Osteocyte (in vitro differentiated cells): ENCODE data around the gene CARNS1. TPM values are rescaled to one million over a fixed set of nuclear protein-coding genes. Genes with fewer than 3 reads are reported as not detected.

Experiments
- DNase-seq: peaks from one replicate; pipeline ENCODE4 v3.0.0; 2021; ENCODE audit warnings: mixed read lengths; ENCODE audit not compliant: unreplicated experiment; ENCODE audit errors: extremely low spot score
- H3K27ac Mint-ChIP-seq: one replicate; pipeline ENCODE4 v1.8.0; 2021; ENCODE audit warnings: mild to moderate bottlenecking, mixed read lengths; ENCODE audit not compliant: unreplicated experiment
- H3K27me3 Mint-ChIP-seq: one replicate; pipeline ENCODE4 v1.8.0; 2021; ENCODE audit warnings: mixed read lengths; ENCODE audit not compliant: unreplicated experiment
- H3K36me3 Mint-ChIP-seq: one replicate; pipeline ENCODE4 v1.8.0; 2021; ENCODE audit warnings: mixed read lengths; ENCODE audit not compliant: unreplicated experiment
- H3K4me1 Mint-ChIP-seq: one replicate; pipeline ENCODE4 v1.8.0; 2021; ENCODE audit warnings: mixed read lengths; ENCODE audit not compliant: unreplicated experiment
- H3K4me3 Mint-ChIP-seq: one replicate; pipeline ENCODE4 v1.8.0; 2021; ENCODE audit warnings: mild to moderate bottlenecking, moderate library complexity, mixed read lengths; ENCODE audit not compliant: unreplicated experiment
- H3K9me3 Mint-ChIP-seq: one replicate; pipeline ENCODE4 v1.8.0; 2021; ENCODE audit warnings: mixed read lengths; ENCODE audit not compliant: unreplicated experiment
- total RNA-seq: library from RNA; stranded (reverse); gene quantifications from 2 replicates; pipeline ENCODE4 v1.2.1, GENCODE V29; 2021
- TF ChIP-seq, protein P1 (sequence below): fragments of 200-600 bp; sonication (generic); IDR thresholded peaks from 2 replicates; pipeline ENCODE4 v1.5.0; 2021; ENCODE audit warnings: antibody characterized with exemption, mild to moderate bottlenecking, moderate library complexity

The CARNS1 gene
- total RNA-seq, 1 donor from 2014 or later = 0.27 TPM

GRCh38 chr11:67431346-67432249 lies 16.1 kb downstream of the CARNS1 start:
- Mint-ChIP-seq H3K4me1 (peaks cover 11% of the 10 kb centered on the region), H3K4me3 (no peak overlapping the region), H3K27me3 (no peaks in the 10 kb centered on the region), H3K36me3 (peaks cover 7% of the 10 kb centered on the region), H3K27ac (no peak overlapping the region), H3K9me3 (no peaks in the 10 kb centered on the region)
- no peak for DNase-seq
- TF ChIP-seq, protein P1, sequence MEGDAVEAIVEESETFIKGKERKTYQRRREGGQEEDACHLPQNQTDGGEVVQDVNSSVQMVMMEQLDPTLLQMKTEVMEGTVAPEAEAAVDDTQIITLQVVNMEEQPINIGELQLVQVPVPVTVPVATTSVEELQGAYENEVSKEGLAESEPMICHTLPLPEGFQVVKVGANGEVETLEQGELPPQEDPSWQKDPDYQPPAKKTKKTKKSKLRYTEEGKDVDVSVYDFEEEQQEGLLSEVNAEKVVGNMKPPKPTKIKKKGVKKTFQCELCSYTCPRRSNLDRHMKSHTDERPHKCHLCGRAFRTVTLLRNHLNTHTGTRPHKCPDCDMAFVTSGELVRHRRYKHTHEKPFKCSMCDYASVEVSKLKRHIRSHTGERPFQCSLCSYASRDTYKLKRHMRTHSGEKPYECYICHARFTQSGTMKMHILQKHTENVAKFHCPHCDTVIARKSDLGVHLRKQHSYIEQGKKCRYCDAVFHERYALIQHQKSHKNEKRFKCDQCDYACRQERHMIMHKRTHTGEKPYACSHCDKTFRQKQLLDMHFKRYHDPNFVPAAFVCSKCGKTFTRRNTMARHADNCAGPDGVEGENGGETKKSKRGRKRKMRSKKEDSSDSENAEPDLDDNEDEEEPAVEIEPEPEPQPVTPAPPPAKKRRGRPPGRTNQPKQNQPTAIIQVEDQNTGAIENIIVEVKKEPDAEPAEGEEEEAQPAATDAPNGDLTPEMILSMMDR = no peak

GRCh38 chr11:67432655-67433349 lies 17.3 kb downstream of the CARNS1 start:
- H3K4me3 Mint-ChIP-seq = no peak overlapping the region
- H3K36me3 Mint-ChIP-seq = peaks cover 10% of the 10 kb centered on the region
- H3K4me1 Mint-ChIP-seq = peaks cover 10% of the 10 kb centered on the region
- TF ChIP-seq, protein P1 = no peak
- H3K27ac Mint-ChIP-seq = no peak overlapping the region
- H3K27me3 Mint-ChIP-seq = no peaks in the 10 kb centered on the region
- no peak for DNase-seq
- no peaks in the 10 kb centered on the region for H3K9me3 Mint-ChIP-seq

GRCh38 chr11:67433536-67434394 lies 18.3 kb downstream of the CARNS1 start:
- H3K4me3 Mint-ChIP-seq = no peak overlapping the region
- no peak for DNase-seq

DNA sequence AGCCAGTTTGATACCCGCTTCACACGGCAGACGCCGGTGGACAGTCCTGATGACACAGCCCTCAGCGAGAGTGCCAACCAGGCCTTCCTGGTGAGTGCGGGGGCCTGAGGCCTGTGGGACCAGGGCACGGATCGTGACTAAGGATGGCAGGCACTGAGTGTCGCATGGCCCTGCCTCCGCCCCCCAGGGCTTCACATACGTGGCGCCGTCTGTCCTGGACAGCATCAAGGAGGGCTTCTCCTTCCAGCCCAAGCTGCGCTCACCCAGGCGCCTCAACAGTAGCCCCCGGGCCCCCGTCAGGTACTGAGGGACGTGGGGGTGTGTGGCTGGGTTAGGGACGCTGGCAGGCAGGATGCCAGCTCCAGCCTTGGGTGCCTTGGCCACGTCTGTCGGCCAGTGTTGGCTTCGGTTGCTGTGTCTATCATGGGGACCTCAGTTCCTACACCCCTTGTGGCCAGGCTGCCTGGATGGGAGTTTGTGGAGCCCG lies 19.0 kb downstream of the CARNS1 start:
- Mint-ChIP-seq H3K9me3 (no peaks in the 10 kb centered on the region), H3K27ac (no peak overlapping the region), H3K36me3 (peaks cover 13% of the 10 kb centered on the region), H3K4me3 (no peak overlapping the region), H3K27me3 (no peaks in the 10 kb centered on the region), H3K4me1 (peaks cover 14% of the 10 kb centered on the region)
- TF ChIP-seq, protein P1 = no peak
- DNase-seq = no peak

More at GRCh38 chr11:67433536-67434394, 18.3 kb downstream of the CARNS1 start:
- Mint-ChIP-seq H3K9me3 (no peaks in the 10 kb centered on the region), H3K36me3 (peaks cover 12% of the 10 kb centered on the region), H3K27ac (no peak overlapping the region), H3K4me1 (peaks cover 10% of the 10 kb centered on the region), H3K27me3 (no peaks in the 10 kb centered on the region)
- TF ChIP-seq, protein P1 = no peak
